Nephron progenitor cell (in vitro differentiated cells): ENCODE results near the gene CAMK1D.

Experiments
- DNase-seq: peaks from one replicate; pipeline ENCODE4 v3.0.0; 2021
- H3K27ac Mint-ChIP-seq: 2 replicates; pipeline ENCODE4 v1.8.0; 2021; ENCODE audit warnings: mild to moderate bottlenecking, moderate library complexity, mixed read lengths
- H3K27me3 Mint-ChIP-seq: 2 replicates; pipeline ENCODE4 v1.8.0; 2021; ENCODE audit warnings: mild to moderate bottlenecking, low read depth, mixed read lengths; ENCODE audit not compliant: poor library complexity
- H3K36me3 Mint-ChIP-seq: 2 replicates; pipeline ENCODE4 v1.8.0; 2021; ENCODE audit warnings: low read depth, mixed read lengths
- H3K4me1 Mint-ChIP-seq: 2 replicates; pipeline ENCODE4 v1.8.0; 2021; ENCODE audit warnings: mixed read lengths
- H3K4me3 Mint-ChIP-seq: 2 replicates; pipeline ENCODE4 v1.8.0; 2021; ENCODE audit warnings: mild to moderate bottlenecking, moderate library complexity, mixed read lengths
- H3K9me3 Mint-ChIP-seq: 2 replicates; pipeline ENCODE4 v1.8.0; 2021; ENCODE audit warnings: mild to moderate bottlenecking, moderate library complexity, mixed read lengths
- CTCF ChIP-seq: fragments of 200-600 bp; sonication (generic); IDR thresholded peaks from 2 replicates; pipeline ENCODE4 v1.5.0; 2021; ENCODE audit warnings: antibody characterized with exemption

CAMK1D gene

GRCh38 chr10:12625393-12626023 lies 276.2 kb downstream of the CAMK1D start:
- peaks cover 17% of the 10 kb centered on the region for H3K9me3 Mint-ChIP-seq
- peaks cover 5% of the 10 kb centered on the region for H3K36me3 Mint-ChIP-seq
- TF ChIP-seq CTCF = no peak
- H3K27ac Mint-ChIP-seq = peak overlapping the region; percentile 75
- DNase-seq = no peak
- H3K27me3 Mint-ChIP-seq = peaks cover 19% of the 10 kb centered on the region
- peaks cover 10% of the 10 kb centered on the region for H3K4me1 Mint-ChIP-seq
- H3K4me3 Mint-ChIP-seq = no peak overlapping the region

GRCh38 chr10:12628153-12628552 lies 278.8 kb downstream of the CAMK1D start:
- H3K4me1 Mint-ChIP-seq = peaks cover 10% of the 10 kb centered on the region
- H3K4me3 Mint-ChIP-seq = no peak overlapping the region
- peaks cover 15% of the 10 kb centered on the region for H3K27me3 Mint-ChIP-seq

GRCh38 chr10:12628964-12629766 lies 279.8 kb downstream of the CAMK1D start:
- Mint-ChIP-seq H3K27ac (peak overlapping the region; percentile 57), H3K4me3 (no peak overlapping the region), H3K9me3 (peaks cover 20% of the 10 kb centered on the region), H3K4me1 (peaks cover 13% of the 10 kb centered on the region), H3K36me3 (peaks cover 4% of the 10 kb centered on the region), H3K27me3 (peaks cover 11% of the 10 kb centered on the region)
- TF ChIP-seq CTCF = no peak
- DNase-seq = no peak

More at GRCh38 chr10:12628153-12628552, 278.8 kb downstream of the CAMK1D start:
- H3K27ac Mint-ChIP-seq = no peak overlapping the region
- no peak for DNase-seq
- H3K36me3 Mint-ChIP-seq = peaks cover 5% of the 10 kb centered on the region
- peaks cover 25% of the 10 kb centered on the region for H3K9me3 Mint-ChIP-seq
- TF ChIP-seq CTCF = no peak

- no peak overlapping the region for H3K4me3 Mint-ChIP-seq
- H3K9me3 Mint-ChIP-seq = peaks cover 14% of the 10 kb centered on the region
- H3K27ac Mint-ChIP-seq = no peak overlapping the region
- H3K4me1 Mint-ChIP-seq = peaks cover 19% of the 10 kb centered on the region
- peaks cover 7% of the 10 kb centered on the region for H3K27me3 Mint-ChIP-seq
- DNase-seq = no peak
- no peak for TF ChIP-seq CTCF
- no peaks in the 10 kb centered on the region for H3K36me3 Mint-ChIP-seq
Measured at GRCh38 chr10:12629767-12630165, 280.4 kb downstream of the CAMK1D start.

- DNase-seq = no peak
- peaks cover 8% of the 10 kb centered on the region for H3K9me3 Mint-ChIP-seq
- no peak overlapping the region for H3K27ac Mint-ChIP-seq
- peaks cover 3% of the 10 kb centered on the region for H3K27me3 Mint-ChIP-seq
- H3K4me1 Mint-ChIP-seq = peaks cover 34% of the 10 kb centered on the region
- H3K36me3 Mint-ChIP-seq = no peaks in the 10 kb centered on the region
- TF ChIP-seq CTCF = no peak
- no peak overlapping the region for H3K4me3 Mint-ChIP-seq
Measured at GRCh38 chr10:12631216-12631615, 281.9 kb downstream of the CAMK1D start.
